Neural cell (in vitro differentiated cells): Measurements from ENCODE around the gene TMEM17. TPM values are rescaled to one million over a fixed set of nuclear protein-coding genes. Genes with fewer than 3 reads are reported as not detected.

Experiments
- H2AFZ ChIP-seq: fragments of 200-600, 300-800 bp; sonication (generic), shearing (Covaris generic); 2 replicates; pipeline ENCODE4 v1.6.0; 2014; ENCODE audit warnings: low read depth, mild to moderate bottlenecking, antibody characterized with exemption, low read length, moderate library complexity
- H3F3A ChIP-seq: fragments of 200-600 bp; shearing (Covaris generic); 2 replicates; pipeline ENCODE4 v1.6.1; 2016; ENCODE audit warnings: mild to moderate bottlenecking, moderate library complexity, mixed read lengths, antibody characterized with exemption, low read length; ENCODE audit not compliant: insufficient read depth, poor library complexity, severe bottlenecking
- H3K27ac ChIP-seq: fragments of 200-600, 300-800 bp; sonication (generic), shearing (Covaris generic); 2 replicates; pipeline ENCODE4 v1.5.1; 2014; ENCODE audit warnings: mild to moderate bottlenecking, low read length, moderate library complexity
- H3K27me3 ChIP-seq: fragments of 300-800, 200-600 bp; sonication (generic), shearing (Covaris generic); 2 replicates; pipeline ENCODE4 v1.6.0; 2014; ENCODE audit warnings: mild to moderate bottlenecking, low read depth, low read length, moderate library complexity; ENCODE audit not compliant: insufficient read depth
- H3K36me3 ChIP-seq: fragments of 300-800, 200-600 bp; sonication (generic), shearing (Covaris generic); 2 replicates; pipeline ENCODE4 v1.5.1; 2014; ENCODE audit warnings: mild to moderate bottlenecking, antibody characterized with exemption, low read length, moderate library complexity; ENCODE audit not compliant: insufficient read depth
- H3K4me2 ChIP-seq: fragments of 300-800, 200-600 bp; sonication (generic), shearing (Covaris generic); 2 replicates; pipeline ENCODE4 v1.6.0; 2014; ENCODE audit warnings: mild to moderate bottlenecking, low read length
- H3K4me3 ChIP-seq: fragments of 300-800, 200-600 bp; sonication (generic), shearing (Covaris generic); 2 replicates; pipeline ENCODE4 v1.5.1; 2014; ENCODE audit warnings: mild to moderate bottlenecking, low read length, moderate library complexity
- H3K79me2 ChIP-seq: fragments of 200-600 bp; shearing (Covaris generic); replicated peaks from 2 replicates; pipeline ENCODE4 v1.6.0; 2014; ENCODE audit warnings: mild to moderate bottlenecking, low read length, moderate library complexity; ENCODE audit not compliant: insufficient read depth
- H3K9ac ChIP-seq: fragments of 300-800, 200-600 bp; sonication (generic), shearing (Covaris generic); 2 replicates; pipeline ENCODE4 v1.6.1; 2016; ENCODE audit warnings: mild to moderate bottlenecking, low read length, mixed read lengths
- H3K9me2 ChIP-seq: fragments of 200-600 bp; shearing (Covaris generic); 2 replicates; pipeline ENCODE4 v1.6.1; 2016; ENCODE audit warnings: mild to moderate bottlenecking, low read length, mixed read lengths; ENCODE audit not compliant: insufficient read depth
- H3K9me3 ChIP-seq: fragments of 200-600, 300-800 bp; sonication (generic), shearing (Covaris generic); 2 replicates; pipeline ENCODE4 v1.6.1; 2016; ENCODE audit warnings: mild to moderate bottlenecking, mixed run types, low read length, moderate library complexity, mixed read lengths
- H4K20me1 ChIP-seq: fragments of 200-600 bp; shearing (Covaris generic); 2 replicates; pipeline ENCODE4 v1.6.1; 2016; ENCODE audit warnings: mild to moderate bottlenecking, mixed run types; ENCODE audit not compliant: insufficient read depth
- CTCF ChIP-seq: fragments of 450-650 bp; IDR thresholded peaks from 2 replicates; pipeline ENCODE4 v1.5.1; 2014; ENCODE audit warnings: antibody characterized with exemption, mild to moderate bottlenecking, moderate library complexity; ENCODE audit not compliant: poor library complexity, severe bottlenecking
- EP300 ChIP-seq: fragments of 450-650 bp; conservative IDR thresholded peaks from 2 replicates; pipeline ENCODE4 v1.6.1; 2014; ENCODE audit warnings: antibody characterized with exemption, mild to moderate bottlenecking, moderate library complexity; ENCODE audit not compliant: poor library complexity, severe bottlenecking
- EZH2 ChIP-seq: fragments of 200-600, 300-800 bp; shearing (Covaris generic), sonication (generic); IDR thresholded peaks from 2 replicates; pipeline ENCODE4 v1.6.1; 2014; ENCODE audit warnings: antibody characterized with exemption, low read length, borderline replicate concordance, mild to moderate bottlenecking; ENCODE audit not compliant: insufficient read depth, poor library complexity, severe bottlenecking
- MXI1 ChIP-seq: fragments of 450-650 bp; conservative IDR thresholded peaks from 2 replicates; pipeline ENCODE4 v1.6.1; 2014; ENCODE audit warnings: antibody characterized with exemption, mild to moderate bottlenecking; ENCODE audit not compliant: poor library complexity, severe bottlenecking
- POLR2AphosphoS5 ChIP-seq: IDR thresholded peaks from 2 replicates; pipeline ENCODE4 v1.6.1; 2012
- RAD21 ChIP-seq: fragments of 450-650 bp; conservative IDR thresholded peaks from 2 replicates; pipeline ENCODE4 v1.6.1; 2014; ENCODE audit warnings: antibody characterized with exemption, mild to moderate bottlenecking, moderate library complexity
- SMC3 ChIP-seq: fragments of 450-650 bp; conservative IDR thresholded peaks from 2 replicates; pipeline ENCODE4 v1.6.1; 2014; ENCODE audit warnings: antibody characterized with exemption, mild to moderate bottlenecking, moderate library complexity; ENCODE audit not compliant: poor library complexity
- TAF1 ChIP-seq: IDR thresholded peaks from 2 replicates; pipeline ENCODE4 v1.6.1; 2012; ENCODE audit warnings: low read depth
- polyA plus RNA-seq: library from polyadenylated mRNA; depleted of rRNA; stranded (reverse); fragments of >200 nt; gene quantifications from 2 replicates; pipeline ENCODE4 v1.2.3, GENCODE V29; 2014
- TF ChIP-seq, protein P1 (sequence below): IDR thresholded peaks from 2 replicates; pipeline ENCODE4 v1.6.1; 2012; ENCODE audit warnings: borderline replicate concordance

TMEM17 gene
- polyA plus RNA-seq, 1 donor from 2014 or later, result 8.6 TPM

- Histone ChIP-seq H3K36me3 (no peaks in the 10 kb centered on the region), H3K27me3 (no peaks in the 10 kb centered on the region), H3K79me2 (no peaks in the 10 kb centered on the region), H3K9me3 (no peaks in the 10 kb centered on the region), H4K20me1 (no peaks in the 10 kb centered on the region), H3F3A (no peaks in the 10 kb centered on the region), H2AFZ (no peak overlapping the region), H3K9ac (no peak overlapping the region), H3K4me3 (no peak overlapping the region), H3K27ac (no peak overlapping the region), H3K4me2 (no peak overlapping the region), H3K9me2 (no peaks in the 10 kb centered on the region)
- TF ChIP-seq EZH2 (no peak), POLR2AphosphoS5 (no peak), MXI1 (no peak)
Observed at GRCh38 chr2:62478093-62478580, 27.9 kb downstream of the TMEM17 start.

GRCh38 chr2:62477573-62477972, 28.4 kb downstream of the TMEM17 start:
- no peak for TF ChIP-seq SMC3
- TF ChIP-seq RAD21, result no peak
- no peak for TF ChIP-seq CTCF
- no peak for TF ChIP-seq EZH2
- no peak for TF ChIP-seq EP300
- TF ChIP-seq, protein P1, sequence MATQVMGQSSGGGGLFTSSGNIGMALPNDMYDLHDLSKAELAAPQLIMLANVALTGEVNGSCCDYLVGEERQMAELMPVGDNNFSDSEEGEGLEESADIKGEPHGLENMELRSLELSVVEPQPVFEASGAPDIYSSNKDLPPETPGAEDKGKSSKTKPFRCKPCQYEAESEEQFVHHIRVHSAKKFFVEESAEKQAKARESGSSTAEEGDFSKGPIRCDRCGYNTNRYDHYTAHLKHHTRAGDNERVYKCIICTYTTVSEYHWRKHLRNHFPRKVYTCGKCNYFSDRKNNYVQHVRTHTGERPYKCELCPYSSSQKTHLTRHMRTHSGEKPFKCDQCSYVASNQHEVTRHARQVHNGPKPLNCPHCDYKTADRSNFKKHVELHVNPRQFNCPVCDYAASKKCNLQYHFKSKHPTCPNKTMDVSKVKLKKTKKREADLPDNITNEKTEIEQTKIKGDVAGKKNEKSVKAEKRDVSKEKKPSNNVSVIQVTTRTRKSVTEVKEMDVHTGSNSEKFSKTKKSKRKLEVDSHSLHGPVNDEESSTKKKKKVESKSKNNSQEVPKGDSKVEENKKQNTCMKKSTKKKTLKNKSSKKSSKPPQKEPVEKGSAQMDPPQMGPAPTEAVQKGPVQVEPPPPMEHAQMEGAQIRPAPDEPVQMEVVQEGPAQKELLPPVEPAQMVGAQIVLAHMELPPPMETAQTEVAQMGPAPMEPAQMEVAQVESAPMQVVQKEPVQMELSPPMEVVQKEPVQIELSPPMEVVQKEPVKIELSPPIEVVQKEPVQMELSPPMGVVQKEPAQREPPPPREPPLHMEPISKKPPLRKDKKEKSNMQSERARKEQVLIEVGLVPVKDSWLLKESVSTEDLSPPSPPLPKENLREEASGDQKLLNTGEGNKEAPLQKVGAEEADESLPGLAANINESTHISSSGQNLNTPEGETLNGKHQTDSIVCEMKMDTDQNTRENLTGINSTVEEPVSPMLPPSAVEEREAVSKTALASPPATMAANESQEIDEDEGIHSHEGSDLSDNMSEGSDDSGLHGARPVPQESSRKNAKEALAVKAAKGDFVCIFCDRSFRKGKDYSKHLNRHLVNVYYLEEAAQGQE, result no peak
- TF ChIP-seq POLR2AphosphoS5, result no peak
- TF ChIP-seq TAF1, result no peak
- no peak for TF ChIP-seq MXI1

More at GRCh38 chr2:62477573-62477972, 28.4 kb downstream of the TMEM17 start:
- no peak overlapping the region for H3K27ac ChIP-seq
- H2AFZ ChIP-seq, result no peak overlapping the region
- no peaks in the 10 kb centered on the region for H3K36me3 ChIP-seq
- H3K79me2 ChIP-seq, result no peaks in the 10 kb centered on the region
- H3F3A ChIP-seq, result no peaks in the 10 kb centered on the region
- H3K9me3 ChIP-seq, result no peaks in the 10 kb centered on the region
- H3K27me3 ChIP-seq, result no peaks in the 10 kb centered on the region
- H4K20me1 ChIP-seq, result no peaks in the 10 kb centered on the region
- no peak overlapping the region for H3K9ac ChIP-seq
- H3K4me2 ChIP-seq, result no peak overlapping the region
- H3K4me3 ChIP-seq, result no peak overlapping the region
- no peaks in the 10 kb centered on the region for H3K9me2 ChIP-seq
